OCI-LY7 (cell line): Measurements from ENCODE around the gene NCAPH2. TPM values are rescaled to one million over a fixed set of nuclear protein-coding genes. Genes with fewer than 3 reads are reported as not detected.

ENCODE experiments used
- BruUV-seq: library from RNA; stranded (reverse); fragments of 400-500 nt; replicated peaks from 2 replicates; lab custom pipeline; 2021; lab: Mats Ljungman, UMichigan
- CTCF ChIA-PET: fragments of 300-600 bp; sonication (Branson Sonifier 250); formaldehyde crosslinking; loops from one replicate; lab custom pipeline; 2022; ENCODE audit warnings: antibody characterized with exemption; ENCODE audit not compliant: unreplicated experiment; lab: Charles Lee
- POLR2A ChIA-PET: fragments of 300-600 bp; sonication (Branson Sonifier 250); formaldehyde crosslinking; loops from one replicate; lab custom pipeline; 2022; ENCODE audit warnings: antibody characterized with exemption; lab: Charles Lee
- DNase-seq: peaks from one replicate; pipeline ENCODE4 v3.0.0-alpha.2; 2015; ENCODE audit warnings: low spot score
- H2AFZ ChIP-seq: fragments of 200-600 bp; sonication (generic), shearing (Covaris generic); 2 replicates; pipeline ENCODE4 v1.6.1; 2014; ENCODE audit warnings: mild to moderate bottlenecking, antibody characterized with exemption, low read length, moderate library complexity
- H3K27ac ChIP-seq: fragments of 200-600 bp; sonication (generic); 2 replicates; pipeline ENCODE4 v1.5.1; 2014; ENCODE audit warnings: mixed run types, low read depth, mild to moderate bottlenecking, moderate library complexity, low read length, inconsistent platforms; ENCODE audit not compliant: poor library complexity, severe bottlenecking
- H3K36me3 ChIP-seq: fragments of 200-600 bp; sonication (generic); 2 replicates; pipeline ENCODE4 v1.6.1; 2014; ENCODE audit warnings: mild to moderate bottlenecking, antibody characterized with exemption, low read length, moderate library complexity, mixed read lengths; ENCODE audit not compliant: insufficient read depth
- H3K4me1 ChIP-seq: fragments of 200-600 bp; sonication (generic); 2 replicates; pipeline ENCODE4 v1.5.1; 2014; ENCODE audit warnings: mild to moderate bottlenecking, low read length; ENCODE audit not compliant: insufficient read depth, poor library complexity, severe bottlenecking
- H3K4me2 ChIP-seq: fragments of 200-600 bp; sonication (generic); 2 replicates; pipeline ENCODE4 v1.6.1; 2014; ENCODE audit warnings: mild to moderate bottlenecking, low read length
- H3K4me3 ChIP-seq: fragments of 200-600 bp; sonication (generic); 2 replicates; pipeline ENCODE4 v1.5.1; 2014; ENCODE audit warnings: mild to moderate bottlenecking, low read depth, low read length; ENCODE audit not compliant: poor library complexity, severe bottlenecking
- H3K79me2 ChIP-seq: fragments of 200-600 bp; sonication (generic); 2 replicates; pipeline ENCODE4 v1.6.1; 2016; ENCODE audit warnings: low read depth, mild to moderate bottlenecking, low read length, moderate library complexity, mixed read lengths; ENCODE audit not compliant: insufficient read depth
- H3K9me2 ChIP-seq: fragments of 200-600 bp; sonication (generic); 2 replicates; pipeline ENCODE4 v1.6.1; 2016; ENCODE audit warnings: mild to moderate bottlenecking, low read length, mixed read lengths; ENCODE audit not compliant: insufficient read depth
- H3K9me3 ChIP-seq: fragments of 200-600 bp; sonication (generic); 2 replicates; pipeline ENCODE4 v1.6.1; 2014; ENCODE audit warnings: mild to moderate bottlenecking, mixed run types, low read length, mixed read lengths
- H4K20me1 ChIP-seq: fragments of 200-600 bp; sonication (generic); 2 replicates; pipeline ENCODE4 v1.6.1; 2014; ENCODE audit warnings: mild to moderate bottlenecking, antibody characterized with exemption, low read length, moderate library complexity, mixed read lengths; ENCODE audit not compliant: insufficient read depth
- EZH2phosphoT487 ChIP-seq: fragments of 200-600 bp; sonication (generic); IDR thresholded peaks from 2 replicates; pipeline ENCODE4 v1.6.1; 2018; ENCODE audit warnings: low read depth, borderline replicate concordance, mild to moderate bottlenecking, mixed run types, antibody characterized with exemption, low read length, moderate library complexity, mixed read lengths
- intact Hi-C: fragments of 100-400 bp; cut with micrococcal nuclease; formaldehyde crosslinking; loops from one replicate; pipeline ENCODE4 v1.10.0; 2022; ENCODE audit not compliant: unreplicated experiment
- total RNA-seq, 2 experiments: library from RNA; depleted of rRNA in 1 of 2; stranded (reverse); fragments of >200 nt in 1 of 2; shearing (Covaris generic) in 1 of 2; gene quantifications; 2 replicates each; pipeline ENCODE4 v1.2.3, GENCODE V29; 2014 to 2022
- TF ChIP-seq, protein P1 (sequence below): fragments of 200-600 bp; sonication (generic); conservative IDR thresholded peaks from 2 replicates; pipeline ENCODE4 v1.5.1; 2014; ENCODE audit warnings: mild to moderate bottlenecking, antibody characterized with exemption, low read length, moderate library complexity, mixed read lengths

Gene NCAPH2
- total RNA-seq, 2 experiments from 2014 or later, result 126 to 129 TPM

DNA sequence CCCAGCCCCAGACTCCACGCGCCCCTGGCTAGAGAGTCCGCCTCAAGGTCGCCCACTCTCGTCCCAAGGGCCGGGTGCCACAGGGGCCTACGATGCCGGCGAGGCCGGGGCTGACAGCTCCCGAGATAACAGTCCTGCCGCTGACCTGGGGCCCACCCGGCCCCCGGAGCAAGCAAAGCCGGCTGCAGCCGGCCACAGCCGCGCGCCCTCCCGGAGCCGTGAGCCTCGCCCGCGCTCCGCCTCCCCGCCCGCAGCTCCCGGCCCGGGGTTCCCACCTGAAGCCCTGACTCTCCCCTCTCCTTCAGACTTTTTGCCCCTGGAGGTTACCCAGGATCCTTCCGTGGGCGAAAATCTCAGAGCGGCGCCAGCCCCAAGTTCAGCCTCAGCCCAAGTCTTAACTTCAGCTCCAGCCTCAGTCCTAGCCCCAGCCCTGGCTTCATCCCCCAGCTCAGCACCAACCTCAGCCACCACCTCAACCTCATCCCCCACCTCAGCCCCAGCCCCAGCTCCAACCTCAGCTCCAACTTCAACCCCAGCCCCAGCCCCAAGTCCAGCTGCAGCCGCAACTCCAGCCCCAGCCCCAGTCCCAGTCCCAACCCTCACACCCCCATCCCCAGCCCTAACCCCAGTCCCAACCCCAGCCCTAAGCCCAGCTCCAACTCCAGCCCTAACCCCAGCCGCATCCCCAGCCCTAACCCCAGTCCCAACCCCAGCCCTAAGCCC is 39.4 kb downstream of the NCAPH2 start:
- Histone ChIP-seq H3K4me3 (no peak overlapping the region), H2AFZ (no peak overlapping the region), H3K27ac (no peak overlapping the region), H3K9me2 (no peaks in the 10 kb centered on the region), H3K36me3 (no peaks in the 10 kb centered on the region), H3K79me2 (no peaks in the 10 kb centered on the region), H4K20me1 (no peaks in the 10 kb centered on the region), H3K9me3 (no peaks in the 10 kb centered on the region), H3K4me1 (peaks cover 35% of the 10 kb centered on the region), H3K4me2 (no peak overlapping the region)
- intact Hi-C loops, result no loop called here
- DNase-seq, result no peak
- ChIA-PET POLR2A (interaction anchor here (0.5 to 1.8 kb wide), 2 partner anchors 8 to 14 kb away, joined by 3 to 9 read pairs; no protein-coding TSS in a partner anchor), CTCF (interaction anchor here (0.9 kb wide), 1 partner anchor 16 kb away, joined by 5 read pairs; the partner anchor contains the start of gene SYCE3)
- TF ChIP-seq EZH2phosphoT487, result no peak
- TF ChIP-seq, protein P1, sequence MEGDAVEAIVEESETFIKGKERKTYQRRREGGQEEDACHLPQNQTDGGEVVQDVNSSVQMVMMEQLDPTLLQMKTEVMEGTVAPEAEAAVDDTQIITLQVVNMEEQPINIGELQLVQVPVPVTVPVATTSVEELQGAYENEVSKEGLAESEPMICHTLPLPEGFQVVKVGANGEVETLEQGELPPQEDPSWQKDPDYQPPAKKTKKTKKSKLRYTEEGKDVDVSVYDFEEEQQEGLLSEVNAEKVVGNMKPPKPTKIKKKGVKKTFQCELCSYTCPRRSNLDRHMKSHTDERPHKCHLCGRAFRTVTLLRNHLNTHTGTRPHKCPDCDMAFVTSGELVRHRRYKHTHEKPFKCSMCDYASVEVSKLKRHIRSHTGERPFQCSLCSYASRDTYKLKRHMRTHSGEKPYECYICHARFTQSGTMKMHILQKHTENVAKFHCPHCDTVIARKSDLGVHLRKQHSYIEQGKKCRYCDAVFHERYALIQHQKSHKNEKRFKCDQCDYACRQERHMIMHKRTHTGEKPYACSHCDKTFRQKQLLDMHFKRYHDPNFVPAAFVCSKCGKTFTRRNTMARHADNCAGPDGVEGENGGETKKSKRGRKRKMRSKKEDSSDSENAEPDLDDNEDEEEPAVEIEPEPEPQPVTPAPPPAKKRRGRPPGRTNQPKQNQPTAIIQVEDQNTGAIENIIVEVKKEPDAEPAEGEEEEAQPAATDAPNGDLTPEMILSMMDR, result no peak
- BruUV-seq, result no TSS peak

DNA sequence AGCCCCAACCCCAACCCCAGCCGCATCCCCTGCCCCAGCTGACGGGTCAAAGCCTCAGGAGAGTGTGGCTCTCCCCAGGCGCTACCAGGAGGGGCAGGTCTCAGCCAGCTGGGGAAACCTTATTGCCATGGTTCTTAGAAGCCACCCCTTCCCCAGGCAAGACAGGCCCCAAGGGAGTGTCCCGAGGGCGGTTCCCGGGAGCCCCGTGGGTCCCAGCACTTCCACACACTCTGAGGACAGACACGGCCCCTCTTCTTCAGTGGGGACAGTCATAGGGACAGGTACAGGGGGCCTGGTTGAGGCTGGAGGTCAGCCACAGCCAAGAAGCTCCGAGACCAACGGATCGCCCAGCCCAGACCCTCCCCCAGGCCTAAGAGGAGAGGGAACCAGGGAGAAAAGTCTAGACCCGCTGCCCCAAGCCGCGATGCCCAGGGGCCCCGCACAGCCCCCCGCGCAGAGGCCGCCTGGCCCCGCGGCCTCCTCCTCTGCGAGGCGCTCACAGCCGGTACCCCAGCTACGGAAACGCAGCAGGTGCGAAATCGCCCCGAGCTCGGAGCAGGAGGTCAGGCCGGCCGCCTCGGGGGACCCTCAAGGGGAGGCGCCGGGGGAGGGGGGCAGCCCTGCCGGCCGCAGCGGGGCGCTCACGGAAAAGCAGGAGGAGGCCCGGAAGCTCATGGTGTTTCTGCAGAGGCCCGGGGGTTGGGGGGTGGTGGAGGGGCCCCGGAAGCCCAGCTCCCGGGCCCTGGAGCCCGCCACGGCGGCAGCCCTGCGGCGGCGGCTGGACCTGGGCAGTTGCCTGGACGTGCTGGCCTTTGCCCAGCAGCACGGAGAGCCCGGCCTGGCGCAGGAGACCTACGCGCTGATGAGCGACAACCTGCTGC is 40.3 kb downstream of the NCAPH2 start:
- Histone ChIP-seq H3K4me2 (peak overlapping the region; percentile 59), H3K79me2 (no peaks in the 10 kb centered on the region), H3K9me2 (no peaks in the 10 kb centered on the region), H4K20me1 (no peaks in the 10 kb centered on the region), H3K9me3 (no peaks in the 10 kb centered on the region), H3K4me1 (peaks cover 35% of the 10 kb centered on the region), H3K27ac (no peak overlapping the region), H3K36me3 (no peaks in the 10 kb centered on the region), H3K4me3 (no peak overlapping the region), H2AFZ (peak overlapping the region; percentile 51)
- no peak for TF ChIP-seq EZH2phosphoT487
- TF ChIP-seq, protein P1, result 0 out of 2 replicates have a peak, but pooled peaks have one; percentile 35
- ChIA-PET CTCF (interaction anchor here (0.5 to 0.9 kb wide), 2 partner anchors 15 to 69 kb away, joined by 3 to 5 read pairs; partner anchors contain the start of gene SYCE3), POLR2A (interaction anchor here (0.5 to 1.8 kb wide), 5 partner anchors 8 to 39 kb away, joined by 3 to 9 read pairs (median 3); no protein-coding TSS in a partner anchor)
- BruUV-seq, result no TSS peak
- peak; percentile 41 for DNase-seq
- intact Hi-C loops, result loop anchor here (2.0 kb wide), 1 partner anchor 73 kb away; no protein-coding TSS in a partner anchor
